Measurements from ENCODE around the gene ANGPTL1.
"Not testable (repeated sequence)": the region's sequence is repeated elsewhere in the genome, so short reads cannot be mapped to it uniquely, and the experiment has no call there.

The ANGPTL1 gene

GRCh38 chr1:178857126-178857525 is 13.8 kb downstream of the ANGPTL1 start:
- H3K4me3 ChIP-seq (replicated peaks; ENCODE audit: low read depth, low read length): no peak overlapping the region
- TF ChIP-seq CTCF (IDR thresholded peaks at IDR 0.05; ENCODE audit: low read length, missing control alignments): no peak
- DNase-seq (ENCODE audit: low read depth): no peak

- TF ChIP-seq CTCF (IDR thresholded peaks at IDR 0.05; ENCODE audit: low read length, missing control alignments): no peak
- DNase-seq (ENCODE audit: low read depth): no peak
- no peak overlapping the region for H3K4me3 ChIP-seq (replicated peaks; ENCODE audit: low read depth, low read length)
Measured at GRCh38 chr1:178849918-178850317, 21.0 kb downstream of the ANGPTL1 start.

- H3K4me3 ChIP-seq (replicated peaks; ENCODE audit: low read depth, low read length); DNase-seq (ENCODE audit: low read depth): not testable (repeated sequence)
Measured at GRCh38 chr1:178847919-178848318, 23.0 kb downstream of the ANGPTL1 start.

GRCh38 chr1:178847396-178847849 is 23.5 kb downstream of the ANGPTL1 start:
- no peak for TF ChIP-seq CTCF (IDR thresholded peaks at IDR 0.05; ENCODE audit: low read length, missing control alignments)
- DNase-seq (ENCODE audit: low read depth): peak; percentile 69
- no peak overlapping the region for H3K4me3 ChIP-seq (replicated peaks; ENCODE audit: low read depth, low read length)

- TF ChIP-seq CTCF (IDR thresholded peaks at IDR 0.05; ENCODE audit: low read length, missing control alignments): no peak
- no peak overlapping the region for H3K4me3 ChIP-seq (replicated peaks; ENCODE audit: low read depth, low read length)
- DNase-seq (ENCODE audit: low read depth): no peak
Measured at GRCh38 chr1:178846306-178846705, 24.6 kb downstream of the ANGPTL1 start.

GRCh38 chr1:178844436-178844835 is 26.4 kb downstream of the ANGPTL1 start:
- TF ChIP-seq CTCF (IDR thresholded peaks at IDR 0.05; ENCODE audit: low read length, missing control alignments): no peak
- no peak overlapping the region for H3K4me3 ChIP-seq (replicated peaks; ENCODE audit: low read depth, low read length)
- DNase-seq (ENCODE audit: low read depth): no peak

GRCh38 chr1:178825167-178825566 is 45.7 kb downstream of the ANGPTL1 start:
- H3K4me3 ChIP-seq (replicated peaks; ENCODE audit: low read depth, low read length): no peak overlapping the region
- no peak for DNase-seq (ENCODE audit: low read depth)
- no peak for TF ChIP-seq CTCF (IDR thresholded peaks at IDR 0.05; ENCODE audit: low read length, missing control alignments)
